ENCODE results near the gene CCDC187. TPM values are rescaled to one million over a fixed set of nuclear protein-coding genes. Genes with fewer than 3 reads are reported as not detected.

The CCDC187 gene
- total and polyA plus RNA-seq, 2 of the 13 experiments (the other 11 are each of a cell fraction or from before 2014, with no cell fraction given) = 0.03 to 0.13 TPM

- intact Hi-C loops (cut with micrococcal nuclease; ENCODE audit: unreplicated experiment) = no loop called here
- Histone ChIP-seq H3K36me3 (replicated peaks in 1 of 2; ENCODE audit: control insufficient read depth in 1 of 2, insufficient read depth in 2 of 2, low read length in 2 of 2) (peaks cover 48 to 86% of the 10 kb centered on the region in 2 experiments), H3K27me3 (ENCODE audit: control insufficient read depth in 1 of 2, insufficient read depth in 2 of 2, low read length in 2 of 2) (no peaks in the 10 kb centered on the region), H3K9me3 (ENCODE audit: low read length) (no peaks in the 10 kb centered on the region), H3K79me2 (ENCODE audit: insufficient read depth, low read length) (peaks cover 8% of the 10 kb centered on the region), H4K20me1 (ENCODE audit: insufficient read depth, low read length) (peaks cover 13% of the 10 kb centered on the region; the same call in 1 of the 2 replicates), H3K4me2 (ENCODE audit: low read depth, low read length) (no peak overlapping the region), H3K4me3 (replicated peaks in 1 of 3; ENCODE audit: insufficient read depth in 1 of 3, low read depth in 2 of 3, low read length in 3 of 3) (no peak overlapping the region), H2AFZ (ENCODE audit: low read length) (no peak overlapping the region), H3K4me1 (ENCODE audit: insufficient read depth, low read length) (no peaks in the 10 kb centered on the region), H3K27ac (ENCODE audit: extremely low read length, insufficient read depth, low read length) (no peak overlapping the region), H3K9ac (ENCODE audit: insufficient read depth, low read depth, low read length) (no peak overlapping the region)
- 100% methylated on average over 7 of the region's 13 CpGs for WGBS (ENCODE audit: low lambda C conversion rate)
- FAIRE-seq = no peak
- TF ChIP-seq CBX5 (CRISPR knock-in tag; IDR thresholded peaks at IDR 0.05; ENCODE audit: borderline replicate concordance) (no peak), ZNF691 (CRISPR knock-in tag; IDR thresholded peaks at IDR 0.05; ENCODE audit: borderline replicate concordance, low read depth) (no peak), SIX1 (CRISPR knock-in tag; IDR thresholded peaks at IDR 0.05; ENCODE audit: borderline replicate concordance) (no peak), TCF12 (IDR thresholded peaks at IDR 0.05) (no peak), TCF12 (CRISPR knock-in tag; IDR thresholded peaks at IDR 0.05) (no peak), ZNF670 (CRISPR knock-in tag; IDR thresholded peaks at IDR 0.05; ENCODE audit: borderline replicate concordance) (no peak), ONECUT2 (CRISPR knock-in tag; IDR thresholded peaks at IDR 0.05) (no peak), ZNF772 (CRISPR knock-in tag; IDR thresholded peaks at IDR 0.05) (no peak), NR1H2 (CRISPR knock-in tag; IDR thresholded peaks at IDR 0.05; ENCODE audit: borderline replicate concordance, low read depth) (no peak), IRF1 (CRISPR knock-in tag; IDR thresholded peaks at IDR 0.05; ENCODE audit: low read depth) (no peak), ZNF598 (CRISPR knock-in tag; IDR thresholded peaks at IDR 0.05; ENCODE audit: borderline replicate concordance) (no peak), ZBTB42 (CRISPR knock-in tag; IDR thresholded peaks at IDR 0.05) (no peak), ZNF354B (CRISPR knock-in tag; IDR thresholded peaks at IDR 0.05) (no peak), ZNF672 (CRISPR knock-in tag; IDR thresholded peaks at IDR 0.05) (no peak), SIN3B (IDR thresholded peaks at IDR 0.05; ENCODE audit: low read length) (no peak), SMARCC2 (IDR thresholded peaks at IDR 0.05) (no peak)
- ChIA-PET POLR2A (no interaction called here), CTCF (ENCODE audit: low intra/inter-chr PET ratio, low total read pairs) (no interaction called here)
- no TSS peak for BruUV-seq (replicated peaks)
- in situ Hi-C loops (cut with HindIII; ENCODE audit: extremely low pct_ligation_motif_present, low pct_unique_long_range_greater_than_20kb) = no loop called here
- DNase-seq (ENCODE audit: low spot score) = no peak
- ATAC-seq = no peak
Observed at GRCh38 chr9:136219276-136219675, 84.6 kb downstream of the CCDC187 start.
